GM12878 (cell line): Measurements from ENCODE around the gene PI4KA.
"Not testable (repeated sequence)": the region's sequence is repeated elsewhere in the genome, so short reads cannot be mapped to it uniquely, and the experiment has no call there.

Source experiments
- CTCF ChIP-seq, 3 experiments: IDR thresholded peaks in 2 of 3; conservative IDR thresholded peaks in 1 of 3; 2 replicates each; pipeline ENCODE4 v1.5.1; 2011; ENCODE audit warnings: low read depth in 3 of 3, low read length in 3 of 3, mild to moderate bottlenecking in 3 of 3, control low read depth in 2 of 3, moderate library complexity in 2 of 3, inconsistent platforms in 1 of 3, mixed read lengths in 1 of 3; ENCODE audit not compliant: control insufficient read depth in 2 of 3, insufficient read depth in 1 of 3; ENCODE audit errors: extremely low read depth in 1 of 3
- NR2C2 ChIP-seq: IDR thresholded peaks from 2 replicates; pipeline ENCODE4 v1.6.1; 2011; ENCODE audit warnings: borderline replicate concordance, low read depth; ENCODE audit not compliant: control insufficient read depth, insufficient read length
- SP1 ChIP-seq: IDR thresholded peaks from one replicate; pipeline ENCODE4 v1.6.1; 2011; ENCODE audit warnings: low read depth, low read length

GRCh38 chr22:20675613-20676012, 183.0 kb downstream of the PI4KA start:
- TF ChIP-seq CTCF (IDR thresholded peaks at IDR 0.05 in 2 of 3, conservative IDR thresholded peaks at IDR 0.05 in 1 of 3; ENCODE audit: control insufficient read depth in 2 of 3, extremely low read depth in 1 of 3, insufficient read depth in 1 of 3, low read depth in 3 of 3, low read length in 3 of 3); NR2C2; SP1: not testable (repeated sequence)
